ENCODE results near the gene DDX60.
"Not testable (repeated sequence)": the region's sequence is repeated elsewhere in the genome, so short reads cannot be mapped to it uniquely, and the experiment has no call there.

Gene DDX60, protein sequence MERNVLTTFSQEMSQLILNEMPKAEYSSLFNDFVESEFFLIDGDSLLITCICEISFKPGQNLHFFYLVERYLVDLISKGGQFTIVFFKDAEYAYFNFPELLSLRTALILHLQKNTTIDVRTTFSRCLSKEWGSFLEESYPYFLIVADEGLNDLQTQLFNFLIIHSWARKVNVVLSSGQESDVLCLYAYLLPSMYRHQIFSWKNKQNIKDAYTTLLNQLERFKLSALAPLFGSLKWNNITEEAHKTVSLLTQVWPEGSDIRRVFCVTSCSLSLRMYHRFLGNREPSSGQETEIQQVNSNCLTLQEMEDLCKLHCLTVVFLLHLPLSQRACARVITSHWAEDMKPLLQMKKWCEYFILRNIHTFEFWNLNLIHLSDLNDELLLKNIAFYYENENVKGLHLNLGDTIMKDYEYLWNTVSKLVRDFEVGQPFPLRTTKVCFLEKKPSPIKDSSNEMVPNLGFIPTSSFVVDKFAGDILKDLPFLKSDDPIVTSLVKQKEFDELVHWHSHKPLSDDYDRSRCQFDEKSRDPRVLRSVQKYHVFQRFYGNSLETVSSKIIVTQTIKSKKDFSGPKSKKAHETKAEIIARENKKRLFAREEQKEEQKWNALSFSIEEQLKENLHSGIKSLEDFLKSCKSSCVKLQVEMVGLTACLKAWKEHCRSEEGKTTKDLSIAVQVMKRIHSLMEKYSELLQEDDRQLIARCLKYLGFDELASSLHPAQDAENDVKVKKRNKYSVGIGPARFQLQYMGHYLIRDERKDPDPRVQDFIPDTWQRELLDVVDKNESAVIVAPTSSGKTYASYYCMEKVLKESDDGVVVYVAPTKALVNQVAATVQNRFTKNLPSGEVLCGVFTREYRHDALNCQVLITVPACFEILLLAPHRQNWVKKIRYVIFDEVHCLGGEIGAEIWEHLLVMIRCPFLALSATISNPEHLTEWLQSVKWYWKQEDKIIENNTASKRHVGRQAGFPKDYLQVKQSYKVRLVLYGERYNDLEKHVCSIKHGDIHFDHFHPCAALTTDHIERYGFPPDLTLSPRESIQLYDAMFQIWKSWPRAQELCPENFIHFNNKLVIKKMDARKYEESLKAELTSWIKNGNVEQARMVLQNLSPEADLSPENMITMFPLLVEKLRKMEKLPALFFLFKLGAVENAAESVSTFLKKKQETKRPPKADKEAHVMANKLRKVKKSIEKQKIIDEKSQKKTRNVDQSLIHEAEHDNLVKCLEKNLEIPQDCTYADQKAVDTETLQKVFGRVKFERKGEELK (N-terminal part only)

DNA sequence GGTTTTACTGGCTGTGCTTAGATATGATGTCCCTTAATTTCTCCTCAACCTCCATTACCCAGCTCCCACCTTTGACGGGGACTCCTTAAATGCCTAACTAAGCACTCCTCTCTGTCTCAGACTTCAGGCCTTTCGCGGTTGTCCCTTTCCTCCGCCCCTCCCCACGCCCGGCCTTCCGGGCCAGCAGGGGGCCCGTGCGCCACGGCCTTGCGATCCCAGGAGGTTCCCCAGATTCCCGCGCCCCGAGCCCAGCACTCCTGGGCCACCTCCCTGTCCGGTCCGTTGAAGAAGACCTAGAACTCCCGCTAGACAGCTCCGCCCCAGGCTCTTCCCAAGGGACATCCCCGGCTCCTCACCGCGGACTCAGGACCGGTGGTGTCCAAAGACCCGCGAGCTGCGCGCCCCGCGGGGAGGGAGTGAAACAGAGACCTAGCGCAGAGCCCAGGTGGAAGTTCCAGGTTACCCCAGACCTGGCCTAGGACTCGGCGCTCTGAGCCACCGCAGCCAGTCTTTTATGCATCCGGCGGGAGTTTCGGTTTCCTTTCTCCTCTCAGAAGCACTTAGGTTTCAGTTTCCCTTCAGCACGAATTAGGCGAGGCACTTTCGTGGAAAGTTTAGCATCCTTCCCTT, at the start of gene DDX60:
DDX60 (minus strand) TSS at position 487 of the 630 bp plus-strand sequence. CDS start 7,493 bp downstream, outside the sequence.
- in situ Hi-C loops (cut with HindIII; ENCODE audit: low sequenced_read_pairs) = no loop called here

DNA sequence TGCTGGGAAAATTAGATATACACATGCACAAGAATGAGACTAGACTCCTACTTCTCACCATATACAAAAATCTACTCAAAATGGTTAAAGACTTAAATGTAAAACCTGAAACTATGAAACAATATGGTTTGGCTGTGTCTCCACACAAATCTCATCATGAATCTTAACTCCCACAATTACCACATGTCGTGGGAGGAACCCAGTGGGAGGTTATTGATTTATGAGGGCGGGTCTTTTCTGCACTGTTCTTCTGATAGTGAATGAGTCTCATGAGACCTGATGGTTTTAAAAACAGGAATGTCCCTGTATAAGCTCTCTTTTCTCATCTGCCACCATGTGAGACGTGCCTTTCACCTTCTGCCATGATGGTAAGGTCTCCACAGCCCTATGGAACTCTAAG, 48.5 kb upstream of the DDX60 start:
- in situ Hi-C loops (cut with HindIII; ENCODE audit: low sequenced_read_pairs) = no loop called here

DNA sequence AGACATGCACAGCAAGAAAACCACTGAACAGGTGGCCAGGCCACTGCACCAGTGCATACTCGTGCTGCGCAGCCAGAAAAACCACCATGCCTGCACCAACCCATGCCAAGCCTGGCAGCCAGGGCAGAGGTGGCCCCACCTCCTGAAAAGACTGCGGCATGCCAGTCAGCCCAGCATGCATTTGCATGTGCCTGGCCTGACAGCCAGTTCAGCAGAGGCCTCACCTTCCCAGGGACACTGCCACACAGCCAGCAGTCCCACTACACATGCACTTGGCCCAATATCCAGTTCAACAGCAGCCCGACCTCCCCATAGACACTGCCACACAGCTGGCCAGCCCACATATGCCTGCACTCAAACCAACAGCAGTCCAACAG, 43.5 kb upstream of the DDX60 start:
- in situ Hi-C loops (cut with HindIII; ENCODE audit: low sequenced_read_pairs) = no loop called here

DNA sequence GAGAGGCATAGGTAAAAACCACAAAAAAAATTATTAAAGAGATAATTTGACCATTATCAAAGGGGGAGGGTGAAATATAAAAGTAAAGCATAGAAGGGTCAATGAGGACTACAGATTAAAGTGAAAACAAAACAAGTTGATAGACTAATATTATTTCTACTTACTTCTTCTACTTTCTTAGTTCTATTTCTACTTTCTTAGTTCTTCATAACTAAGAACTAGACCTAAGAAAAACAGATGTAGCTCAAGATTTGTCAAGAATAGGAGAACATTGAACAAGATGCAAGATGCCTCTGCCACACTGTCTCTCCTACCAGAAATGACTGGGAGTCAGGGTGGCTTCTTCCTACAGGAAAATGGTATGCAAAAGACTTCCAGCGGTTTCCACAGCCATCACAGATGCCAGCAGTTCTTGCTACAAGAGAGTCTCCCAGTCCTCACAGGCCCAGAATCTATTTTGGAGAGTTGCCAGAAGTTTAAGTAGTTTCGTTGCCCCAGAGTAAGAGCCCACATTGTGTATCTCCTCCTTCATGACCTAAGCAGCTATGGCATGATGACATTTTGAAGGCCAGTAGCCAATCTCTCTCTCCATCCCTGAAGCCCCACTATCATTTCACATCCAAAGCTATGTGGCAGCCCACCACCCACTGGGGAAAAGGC, 42.9 kb upstream of the DDX60 start:
- in situ Hi-C loops (cut with HindIII; ENCODE audit: low sequenced_read_pairs) = no loop called here

DNA sequence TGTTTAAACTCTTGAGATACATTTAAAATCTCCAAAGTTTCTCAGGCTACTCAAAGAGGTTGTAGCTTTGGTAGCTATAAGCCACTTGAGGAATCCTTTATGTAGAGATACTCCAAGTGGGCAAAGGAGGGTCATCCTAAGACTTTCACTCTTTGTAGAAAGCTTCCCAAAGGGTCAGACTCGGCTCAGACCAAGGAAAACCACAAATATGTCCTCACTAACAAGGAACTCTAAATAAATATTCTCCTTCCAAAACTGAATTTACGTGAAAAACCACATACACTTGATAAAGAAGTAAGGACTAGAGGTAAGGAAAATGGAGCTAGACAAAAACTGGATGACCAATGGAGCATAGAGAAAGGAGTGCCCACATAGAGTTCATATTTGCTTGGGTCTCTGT, 41.7 kb upstream of the DDX60 start:
- in situ Hi-C loops (cut with HindIII; ENCODE audit: low sequenced_read_pairs) = no loop called here

DNA sequence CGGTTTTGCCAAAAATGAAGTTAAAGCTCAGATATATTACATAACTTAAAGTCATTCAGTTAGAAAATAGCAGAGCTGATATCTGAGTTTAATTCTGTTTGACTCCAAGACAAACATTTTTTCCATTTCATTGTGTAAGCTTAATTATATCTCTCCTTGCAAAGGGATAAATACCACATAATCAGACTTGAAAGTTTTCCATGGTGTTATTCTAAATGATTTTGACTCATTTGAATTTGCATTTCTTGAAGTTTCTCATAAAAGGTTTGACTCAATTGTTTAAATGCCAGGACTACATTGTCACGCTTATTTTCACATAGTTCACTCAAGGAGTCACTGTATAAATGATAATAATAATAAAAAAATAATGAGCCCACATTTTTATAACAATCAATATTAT, 39.4 kb upstream of the DDX60 start:
- in situ Hi-C loops (cut with HindIII; ENCODE audit: low sequenced_read_pairs) = no loop called here

DNA sequence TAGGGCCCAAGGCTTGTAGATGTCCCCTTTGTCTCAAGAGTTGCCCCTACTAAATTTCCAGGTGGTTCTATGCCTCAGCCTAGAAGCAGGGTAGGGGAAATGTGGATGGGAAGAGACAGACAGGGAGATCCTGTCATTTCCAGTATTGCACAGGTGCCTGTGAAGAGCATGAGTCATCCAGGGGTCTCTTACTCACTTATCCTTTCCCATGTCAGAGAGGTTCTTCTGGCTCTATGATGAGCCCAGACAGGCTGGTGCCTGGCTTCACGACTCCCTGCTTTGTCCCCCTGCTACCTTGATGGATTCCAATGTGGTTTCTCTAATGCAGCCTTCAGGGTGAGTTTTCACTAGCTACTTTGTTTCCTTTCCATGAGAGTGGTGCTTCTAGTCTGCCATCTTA, 35.2 kb upstream of the DDX60 start:
- in situ Hi-C loops (cut with HindIII; ENCODE audit: low sequenced_read_pairs) = no loop called here

DNA sequence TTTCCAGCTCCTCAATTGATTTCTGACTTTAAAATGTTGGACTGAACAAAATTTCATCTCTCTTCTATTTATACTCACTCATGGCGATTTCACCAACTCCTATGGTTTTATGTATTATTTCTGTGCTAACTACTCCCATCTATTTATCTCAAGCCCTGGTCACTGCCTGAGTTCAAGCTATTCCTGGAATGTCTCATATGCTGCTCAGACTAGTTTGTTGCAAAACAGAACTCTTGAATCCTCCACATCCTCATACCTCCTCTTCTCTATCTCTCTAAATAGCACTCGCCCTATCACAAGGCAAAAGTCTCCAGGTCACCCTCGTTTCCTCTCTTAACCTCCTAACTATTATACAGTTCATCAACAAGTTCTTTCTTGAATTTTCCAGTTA, 19.0 kb upstream of the DDX60 start:
- in situ Hi-C loops (cut with HindIII; ENCODE audit: low sequenced_read_pairs) = no loop called here

DNA sequence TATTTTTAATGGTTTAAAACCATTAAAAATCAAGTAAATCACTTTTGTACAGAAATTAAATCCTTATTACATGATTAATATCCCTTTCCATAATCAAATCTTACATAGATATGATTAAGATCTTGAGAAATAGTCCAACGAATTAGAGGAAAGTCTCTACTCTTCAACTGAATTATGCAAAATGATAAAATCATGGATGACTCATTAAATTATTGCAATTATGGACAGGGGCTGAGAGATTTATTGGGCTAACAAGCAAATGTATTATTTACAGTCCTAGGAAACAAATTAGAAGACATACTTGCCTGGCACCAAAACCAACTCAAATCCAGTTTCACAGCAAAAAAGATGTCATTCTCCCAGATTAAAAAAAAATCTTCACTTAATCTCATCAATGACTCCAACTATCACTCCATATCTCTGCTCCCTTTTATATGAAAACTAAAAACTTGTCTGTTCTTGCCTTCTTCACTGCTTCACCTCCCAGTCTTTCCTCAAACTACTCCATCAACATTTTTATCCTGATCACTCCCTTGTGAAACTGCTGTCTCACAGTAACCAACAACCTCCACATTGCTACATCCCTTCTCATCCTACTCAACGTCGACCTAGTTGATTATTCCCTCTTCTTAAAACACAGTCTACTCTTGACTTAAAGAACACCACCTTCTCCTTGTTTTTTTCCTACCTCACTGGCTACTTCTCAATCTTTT, 18.4 kb upstream of the DDX60 start:
- in situ Hi-C loops (cut with HindIII; ENCODE audit: low sequenced_read_pairs) = no loop called here

DNA sequence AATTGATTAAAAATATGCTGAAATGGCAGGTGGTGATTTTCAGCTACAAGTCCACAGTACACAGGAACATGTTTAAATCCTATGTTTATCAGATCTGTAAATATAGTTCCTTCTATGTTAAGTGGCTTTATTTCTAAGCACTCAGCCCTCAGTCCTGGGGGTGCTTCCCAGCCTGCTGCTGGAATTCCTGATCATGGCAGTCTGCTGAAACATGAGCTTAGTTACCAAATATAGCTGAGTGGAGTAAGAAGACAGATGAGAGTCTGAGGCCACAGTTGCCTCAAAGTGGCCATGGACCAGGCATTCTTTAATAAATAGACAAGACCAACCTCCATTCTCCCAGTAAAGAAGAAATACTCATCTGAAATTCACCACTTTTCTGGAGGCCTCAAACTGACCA, 17.1 kb upstream of the DDX60 start:
- in situ Hi-C loops (cut with HindIII; ENCODE audit: low sequenced_read_pairs) = no loop called here

DNA sequence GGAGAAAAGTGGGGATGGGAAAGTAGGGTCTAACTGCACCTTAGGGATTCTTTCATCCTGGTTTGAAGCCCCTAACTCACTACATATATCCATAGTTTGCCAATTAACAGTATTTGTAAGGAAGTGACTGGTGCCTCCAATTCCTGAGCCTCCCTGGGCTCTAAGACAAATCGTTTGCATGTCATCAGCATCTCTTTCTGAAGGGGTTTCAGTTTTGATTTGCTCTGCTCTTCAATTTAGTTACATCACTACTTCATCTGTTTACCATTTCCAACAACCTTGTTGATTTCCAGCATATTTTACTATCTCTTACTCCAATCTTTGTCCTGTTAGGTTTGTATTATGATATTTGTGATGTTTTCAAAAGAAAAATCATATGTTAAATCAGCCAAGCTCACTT, 15.5 kb upstream of the DDX60 start:
- in situ Hi-C loops (cut with HindIII; ENCODE audit: low sequenced_read_pairs) = no loop called here

DNA sequence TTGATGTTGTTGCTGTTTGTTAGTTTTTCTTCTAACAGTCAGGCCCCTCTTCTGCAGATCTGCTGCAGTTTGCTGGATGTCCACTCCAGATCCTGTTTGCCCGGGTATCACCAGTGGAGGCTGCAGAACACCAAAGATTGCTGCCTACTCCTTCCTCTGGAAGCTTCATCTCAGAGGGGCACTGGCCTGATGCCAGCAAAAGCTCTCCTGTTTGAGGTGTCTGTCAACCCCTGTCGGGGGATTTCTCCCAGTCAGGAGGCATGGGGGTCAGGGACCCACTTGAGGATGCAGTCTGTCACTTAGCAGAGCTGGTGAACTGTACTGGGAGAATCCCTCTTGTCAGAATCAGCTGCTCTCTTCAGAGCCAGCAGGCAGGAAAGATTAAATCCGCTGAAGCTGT, 12.0 kb upstream of the DDX60 start:
- in situ Hi-C loops (cut with HindIII; ENCODE audit: low sequenced_read_pairs) = not testable (repeated sequence)

DNA sequence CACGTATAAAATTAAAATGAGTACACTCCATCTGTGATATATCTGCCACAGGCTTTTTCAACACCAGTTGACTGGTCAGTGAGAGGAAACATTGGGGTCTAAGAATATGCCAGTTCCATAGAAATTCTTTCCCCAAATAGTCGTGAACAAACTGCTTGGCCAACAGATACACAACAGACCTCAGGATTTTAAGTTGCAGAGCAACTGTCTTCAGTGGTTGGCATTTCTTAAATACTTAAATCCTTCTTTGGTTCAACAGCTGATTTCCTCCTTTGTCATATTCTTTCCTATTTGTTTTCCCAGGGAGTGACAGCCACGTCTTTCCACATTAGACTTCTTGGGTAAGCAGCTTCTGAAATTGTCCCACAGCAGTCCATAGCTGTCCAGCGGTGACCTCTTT, 7.0 kb upstream of the DDX60 start:
- in situ Hi-C loops (cut with HindIII; ENCODE audit: low sequenced_read_pairs) = no loop called here

DNA sequence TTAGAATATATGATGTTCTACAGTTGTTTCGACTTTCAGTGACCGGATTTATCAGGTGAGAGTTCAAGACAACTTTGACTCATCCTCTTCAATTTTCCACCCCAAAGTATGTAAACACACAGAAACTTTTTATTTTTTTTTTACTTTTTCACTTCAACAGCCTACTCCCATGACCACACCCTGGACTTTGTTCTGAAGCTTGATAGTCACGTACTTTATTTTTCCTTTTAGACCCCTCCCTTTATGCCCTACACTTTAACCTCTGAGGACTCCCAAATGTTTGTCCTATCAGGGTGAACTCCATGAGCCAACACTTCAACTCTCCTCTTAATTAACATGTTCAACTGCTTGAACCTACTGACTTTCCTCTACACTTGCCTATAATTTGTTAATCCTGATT, 2.5 kb upstream of the DDX60 start:
- in situ Hi-C loops (cut with HindIII; ENCODE audit: low sequenced_read_pairs) = no loop called here

DNA sequence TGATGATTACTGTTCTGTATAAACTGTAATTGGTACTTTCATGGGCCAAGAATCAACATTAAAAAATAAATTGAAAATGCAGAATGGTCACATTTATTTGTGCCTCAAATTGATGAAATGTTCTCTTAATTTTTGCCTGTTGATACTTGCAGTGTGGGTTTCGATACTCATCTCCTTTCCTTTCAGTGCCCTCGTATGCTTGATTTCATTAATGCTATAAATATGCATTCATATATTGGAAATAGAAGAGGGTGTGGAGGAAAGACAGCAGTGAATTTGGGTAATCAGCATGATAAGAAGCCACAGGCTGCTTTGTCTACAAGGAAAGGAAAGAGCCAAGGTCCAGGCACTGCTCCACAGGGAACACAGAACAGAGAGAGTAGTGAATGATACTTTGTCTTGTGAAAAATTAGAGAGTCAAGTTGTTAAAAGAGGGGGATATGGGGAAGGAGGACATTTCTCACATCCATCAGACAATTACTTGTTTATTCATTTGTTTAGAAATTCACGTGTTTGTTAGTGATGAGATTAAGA, 1.0 kb upstream of the DDX60 start:
- in situ Hi-C loops (cut with HindIII; ENCODE audit: low sequenced_read_pairs) = no loop called here

DNA sequence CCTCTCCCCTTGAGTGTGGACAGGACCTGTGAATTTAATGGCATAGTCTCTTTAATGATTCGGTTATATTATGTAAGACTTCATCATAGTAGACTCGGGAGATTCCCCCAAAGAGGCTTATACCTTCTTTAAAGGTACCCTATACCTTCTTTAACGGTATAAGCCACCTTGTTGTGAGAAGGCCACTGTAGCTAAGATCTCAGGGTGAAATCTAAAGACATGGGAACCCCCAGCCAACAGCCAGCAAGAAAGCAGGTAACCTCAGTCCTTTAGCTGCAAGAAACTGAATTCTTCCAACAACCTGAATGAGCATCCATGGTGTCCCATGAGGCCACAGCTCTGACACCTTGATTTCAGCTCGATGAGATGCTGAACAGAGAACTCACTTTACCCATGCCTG, 931 bp downstream of the DDX60 start:
- in situ Hi-C loops (cut with HindIII; ENCODE audit: low sequenced_read_pairs) = no loop called here

DNA sequence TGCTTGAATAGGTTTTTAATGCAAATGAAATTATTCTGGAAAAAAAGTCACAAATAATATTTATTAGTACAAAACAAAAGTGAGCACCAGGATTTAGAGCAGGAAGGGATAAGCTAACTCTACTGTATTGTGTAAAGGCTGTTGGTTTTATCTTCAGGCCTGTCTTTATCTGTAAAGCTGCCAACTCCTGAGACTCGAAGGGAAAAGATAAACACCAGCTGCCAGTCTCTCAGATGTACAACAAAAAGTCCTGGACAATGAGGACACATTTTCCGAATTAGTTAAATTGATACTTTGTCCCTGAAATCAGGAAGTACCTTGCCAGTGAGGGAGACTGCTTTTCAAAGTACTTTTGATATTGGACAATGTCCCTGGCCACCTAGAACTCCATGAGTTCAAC, 8.8 kb downstream of the DDX60 start:
- in situ Hi-C loops (cut with HindIII; ENCODE audit: low sequenced_read_pairs) = no loop called here

DNA sequence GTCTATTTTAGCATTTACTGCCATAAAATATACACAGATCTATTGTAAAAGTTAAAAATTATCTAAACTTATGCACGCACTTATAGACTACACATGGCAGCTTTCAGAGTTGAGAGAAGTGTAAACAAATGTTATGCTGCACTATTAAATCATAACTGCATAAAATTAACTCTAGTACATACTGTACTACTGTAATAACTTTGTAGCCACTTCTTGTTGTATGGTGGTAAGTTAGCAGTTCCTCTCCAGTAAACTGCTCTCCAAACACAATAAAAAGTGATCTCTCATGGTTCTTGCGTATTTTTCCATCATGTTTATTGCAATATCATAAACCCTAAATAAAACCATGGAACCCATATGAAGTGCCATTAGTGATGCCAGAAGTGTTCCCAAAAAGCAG, 9.6 kb downstream of the DDX60 start:
- in situ Hi-C loops (cut with HindIII; ENCODE audit: low sequenced_read_pairs) = no loop called here

DNA sequence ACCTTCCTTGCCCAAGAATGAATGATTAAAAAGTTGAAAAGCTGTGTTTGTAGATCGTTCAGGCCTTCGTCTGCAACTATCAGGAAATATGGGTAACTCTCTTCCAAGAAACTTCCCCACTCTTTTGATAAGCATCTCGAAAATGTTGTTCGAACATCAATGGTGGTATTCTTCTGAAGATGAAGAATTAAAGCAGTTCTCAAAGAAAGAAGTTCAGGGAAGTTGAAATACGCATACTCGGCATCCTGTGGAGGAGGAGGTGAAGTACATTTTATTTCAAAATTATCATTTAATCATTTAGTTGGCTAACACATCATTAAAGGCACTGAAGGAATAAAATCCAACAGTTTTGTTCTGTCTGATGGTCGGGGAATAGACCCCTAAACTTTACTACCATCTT, 12.1 kb downstream of the DDX60 start:
- in situ Hi-C loops (cut with HindIII; ENCODE audit: low sequenced_read_pairs) = no loop called here

Data from DLD1 (cell line).